ENCODE results near the gene MAN1C1. TPM values are rescaled to one million over a fixed set of nuclear protein-coding genes. Genes with fewer than 3 reads are reported as not detected.

The MAN1C1 gene
- total RNA-seq, 1 experiment from 2014 or later, result 9.3 TPM

DNA sequence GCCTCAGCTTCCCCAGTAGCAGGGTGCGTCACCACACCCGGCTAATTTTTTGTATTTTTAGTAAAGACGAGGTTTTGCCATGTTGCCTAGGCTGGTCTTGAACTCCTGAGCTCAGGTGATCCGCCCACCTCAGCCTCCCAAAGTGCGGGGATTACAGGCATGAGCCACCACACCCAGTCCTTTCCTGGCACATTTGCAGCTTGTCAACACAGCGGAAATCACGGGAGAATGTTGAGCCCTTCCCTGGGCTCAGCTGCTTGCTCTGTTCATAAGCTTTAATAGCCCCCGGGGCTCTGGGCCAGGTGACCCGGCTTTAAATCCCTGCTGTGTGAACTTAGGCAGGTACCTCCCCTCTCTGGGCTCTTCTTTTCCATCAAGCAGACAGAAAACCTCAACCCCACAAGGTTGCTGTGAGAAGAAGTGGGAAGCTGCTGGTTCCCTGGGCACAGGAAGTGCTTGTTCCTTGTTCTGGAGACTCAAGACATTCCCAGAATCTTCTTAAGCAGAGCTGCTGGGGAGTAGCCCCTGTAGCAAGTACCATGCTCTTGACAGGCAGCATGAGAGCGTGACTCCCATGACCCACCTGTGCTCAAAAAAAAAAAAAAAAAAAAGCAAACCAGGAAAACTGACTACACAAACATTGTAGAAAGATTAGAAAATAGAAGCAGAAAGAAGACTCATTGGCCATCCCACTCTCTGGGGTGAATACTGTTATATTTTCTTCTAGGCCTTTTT, 168.9 kb downstream of the MAN1C1 start:
- peaks cover 38 to 40% of the 10 kb centered on the region in 2 experiments for H3K4me1 Mint-ChIP-seq
- H3K27me3 ChIP-seq (ENCODE audit: insufficient read depth, low read length), result no peaks in the 10 kb centered on the region
- H3K9me3 ChIP-seq (ENCODE audit: control insufficient read depth, low read depth, low read length), result no peaks in the 10 kb centered on the region
- H3K79me1 ChIP-seq (ENCODE audit: insufficient read depth, low read depth, low read length, poor library complexity, severe bottlenecking), result no peaks in the 10 kb centered on the region
- TF ChIP-seq, protein P1, sequence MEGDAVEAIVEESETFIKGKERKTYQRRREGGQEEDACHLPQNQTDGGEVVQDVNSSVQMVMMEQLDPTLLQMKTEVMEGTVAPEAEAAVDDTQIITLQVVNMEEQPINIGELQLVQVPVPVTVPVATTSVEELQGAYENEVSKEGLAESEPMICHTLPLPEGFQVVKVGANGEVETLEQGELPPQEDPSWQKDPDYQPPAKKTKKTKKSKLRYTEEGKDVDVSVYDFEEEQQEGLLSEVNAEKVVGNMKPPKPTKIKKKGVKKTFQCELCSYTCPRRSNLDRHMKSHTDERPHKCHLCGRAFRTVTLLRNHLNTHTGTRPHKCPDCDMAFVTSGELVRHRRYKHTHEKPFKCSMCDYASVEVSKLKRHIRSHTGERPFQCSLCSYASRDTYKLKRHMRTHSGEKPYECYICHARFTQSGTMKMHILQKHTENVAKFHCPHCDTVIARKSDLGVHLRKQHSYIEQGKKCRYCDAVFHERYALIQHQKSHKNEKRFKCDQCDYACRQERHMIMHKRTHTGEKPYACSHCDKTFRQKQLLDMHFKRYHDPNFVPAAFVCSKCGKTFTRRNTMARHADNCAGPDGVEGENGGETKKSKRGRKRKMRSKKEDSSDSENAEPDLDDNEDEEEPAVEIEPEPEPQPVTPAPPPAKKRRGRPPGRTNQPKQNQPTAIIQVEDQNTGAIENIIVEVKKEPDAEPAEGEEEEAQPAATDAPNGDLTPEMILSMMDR (conservative IDR thresholded peaks at IDR 0.05), result no peak
- H3K4ac ChIP-seq (ENCODE audit: low read depth, low read length), result no peak overlapping the region
- H3K9ac ChIP-seq (ENCODE audit: extremely low read depth, insufficient read length, low read length), result no peak overlapping the region
- no peaks in the 10 kb centered on the region for H4K20me1 ChIP-seq (ENCODE audit: control insufficient read depth, insufficient read depth, insufficient read length)
- no peak overlapping the region for H2AK5ac ChIP-seq (ENCODE audit: insufficient read length, low read length)
- H2BK5ac ChIP-seq (ENCODE audit: insufficient read length, low read length), result no peak overlapping the region
- WGBS (ENCODE audit: extremely low coverage, insufficient read length, low lambda C conversion rate), result no CpG with 5 or more reads among the region's 10 CpGs
- H2AFZ ChIP-seq (ENCODE audit: low read length), result no peak overlapping the region
- H3K4me2 ChIP-seq (ENCODE audit: insufficient read depth, insufficient read length, low read length), result no peak overlapping the region
- no peak overlapping the region for H2BK12ac ChIP-seq (ENCODE audit: insufficient read length, low read depth, low read length)
- no peak overlapping the region for H2BK120ac ChIP-seq (ENCODE audit: low read depth, low read length, poor library complexity, severe bottlenecking)
- no peak overlapping the region for H4K5ac ChIP-seq (ENCODE audit: insufficient read length, low read depth, low read length)
- no peaks in the 10 kb centered on the region for H3K79me2 ChIP-seq (ENCODE audit: insufficient read depth, low read length)
- no peak overlapping the region for H3K4me3 Mint-ChIP-seq
- no peak overlapping the region for H2BK20ac ChIP-seq (ENCODE audit: low read depth, low read length, poor library complexity, severe bottlenecking)
- no peak overlapping the region for H3K56ac ChIP-seq (ENCODE audit: insufficient read length, low read depth, low read length)
- H4K8ac ChIP-seq (replicated peaks; ENCODE audit: insufficient read length, low read depth, low read length), result no peak overlapping the region
- no peak overlapping the region for H2BK15ac ChIP-seq (ENCODE audit: low read depth, low read length)
- H3K27ac Mint-ChIP-seq, result no peak overlapping the region
- H3K18ac ChIP-seq (ENCODE audit: insufficient read length, low read depth, low read length), result no peak overlapping the region
- H4K91ac ChIP-seq (ENCODE audit: insufficient read length, low read depth, low read length), result no peak overlapping the region
- no peaks in the 10 kb centered on the region for H3K23me2 ChIP-seq (ENCODE audit: insufficient read length, low read depth, low read length, poor library complexity, severe bottlenecking)
- H3K36me3 Mint-ChIP-seq (ENCODE audit: insufficient read depth in 1 of 3, low read depth in 3 of 3), result 0 out of 7 replicates have a peak, but pooled peaks cover 0 to 2% (median 0%) of the 10 kb centered on the region in 3 experiments
- no peak overlapping the region for H3K23ac ChIP-seq (ENCODE audit: insufficient read length, low read depth, low read length)
- no peaks in the 10 kb centered on the region; the same call in 1 of the 2 replicates for H3K27me3 Mint-ChIP-seq (ENCODE audit: low read depth)
- peaks cover 6% of the 10 kb centered on the region; the same call in 1 of the 2 replicates for H3K4me1 ChIP-seq (ENCODE audit: insufficient read depth, low read length)
- H3K27ac ChIP-seq (ENCODE audit: insufficient read length, low read depth, low read length), result no peak overlapping the region
- no peak overlapping the region for H3K14ac ChIP-seq (ENCODE audit: insufficient read depth, low read length)
- DNase-seq, result no peak
- no peaks in the 10 kb centered on the region for H3K9me3 Mint-ChIP-seq
- no peak overlapping the region for H3T11ph ChIP-seq (ENCODE audit: low read length)
